Activated CD8-positive, alpha-beta T cell treated with anti-CD3 and anti-CD28 coated beads for 36 hours (primary cell): ENCODE measurements around the gene CCN2. TPM values are rescaled to one million over a fixed set of nuclear protein-coding genes. Genes with fewer than 3 reads are reported as not detected.

Experiments used
- ATAC-seq: fragments of 200-7000 bp; cut with Tn5 transposase; one replicate; pipeline ENCODE4 v1.10.0; 2021; ENCODE audit warnings: mild to moderate bottlenecking, moderate library complexity
- CTCF ChIA-PET: fragments of 350-600 bp; sonication (Branson Sonifier 250); formaldehyde crosslinking; loops from one replicate; lab custom pipeline; 2021; ENCODE audit warnings: antibody characterized with exemption; lab: Charles Lee
- POLR2A ChIA-PET: fragments of 350-600 bp; sonication (Branson Sonifier 250); formaldehyde crosslinking; loops from one replicate; lab custom pipeline; 2021; ENCODE audit warnings: antibody characterized with exemption; lab: Charles Lee
- DNase-seq: peaks from one replicate; pipeline ENCODE4 v3.0.0-alpha.2; 2020
- H3K27ac Mint-ChIP-seq: one replicate; pipeline ENCODE4 v1.8.0; 2021; ENCODE audit warnings: mild to moderate bottlenecking, mixed read lengths
- H3K27me3 Mint-ChIP-seq: one replicate; pipeline ENCODE4 v1.8.0; 2021; ENCODE audit warnings: mixed read lengths
- H3K36me3 Mint-ChIP-seq: one replicate; pipeline ENCODE4 v1.8.0; 2021; ENCODE audit warnings: low read depth, mixed read lengths
- H3K4me1 Mint-ChIP-seq: one replicate; pipeline ENCODE4 v1.8.0; 2021; ENCODE audit warnings: low read depth, mixed read lengths
- H3K4me3 Mint-ChIP-seq: one replicate; pipeline ENCODE4 v1.8.0; 2021; ENCODE audit warnings: mild to moderate bottlenecking, moderate library complexity, mixed read lengths
- H3K9me3 Mint-ChIP-seq: one replicate; pipeline ENCODE4 v1.8.0; 2021; ENCODE audit warnings: mixed read lengths
- intact Hi-C: fragments of 100-400 bp; cut with micrococcal nuclease; formaldehyde crosslinking; loops from one replicate; pipeline ENCODE4 v1.10.0; 2022
- total RNA-seq, 2 experiments: library from RNA; stranded (reverse); gene quantifications; one replicate each; pipeline ENCODE4 v1.2.3, GENCODE V29; 2021
- TF ChIP-seq, protein P1 (sequence below): fragments of 200-600 bp; IDR thresholded peaks from one replicate; pipeline ENCODE4 v1.8.0; 2022; ENCODE audit warnings: antibody characterized with exemption, mild to moderate bottlenecking

Gene CCN2
- total RNA-seq, 2 experiments from 2014 or later, result not detected

DNA sequence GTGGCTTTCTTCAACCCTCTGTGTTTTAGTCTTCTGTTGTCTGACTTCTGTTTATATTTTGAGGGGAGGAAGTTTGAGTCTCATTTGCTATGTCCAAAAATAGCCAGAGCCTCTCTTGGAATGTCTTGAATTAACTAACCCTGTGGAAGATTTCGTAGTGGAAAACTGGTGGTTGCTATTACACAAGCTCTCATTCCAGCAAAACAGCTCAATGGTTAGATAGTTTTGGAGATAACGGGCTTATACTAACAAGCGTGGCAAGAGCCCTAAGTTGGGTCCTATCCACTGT lies 1.6 kb downstream of the CCN2 start:
- ATAC-seq (no peak), DNase-seq (no peak)
- intact Hi-C loops, result no loop called here
- CTCF ChIA-PET, result interaction anchor here (1.3 to 2.3 kb wide), 2 partner anchors 19 to 35 kb away, joined by 4 to 8 read pairs; no protein-coding TSS in a partner anchor
- no peak overlapping the region for H3K4me3 Mint-ChIP-seq
- TF ChIP-seq, protein P1, sequence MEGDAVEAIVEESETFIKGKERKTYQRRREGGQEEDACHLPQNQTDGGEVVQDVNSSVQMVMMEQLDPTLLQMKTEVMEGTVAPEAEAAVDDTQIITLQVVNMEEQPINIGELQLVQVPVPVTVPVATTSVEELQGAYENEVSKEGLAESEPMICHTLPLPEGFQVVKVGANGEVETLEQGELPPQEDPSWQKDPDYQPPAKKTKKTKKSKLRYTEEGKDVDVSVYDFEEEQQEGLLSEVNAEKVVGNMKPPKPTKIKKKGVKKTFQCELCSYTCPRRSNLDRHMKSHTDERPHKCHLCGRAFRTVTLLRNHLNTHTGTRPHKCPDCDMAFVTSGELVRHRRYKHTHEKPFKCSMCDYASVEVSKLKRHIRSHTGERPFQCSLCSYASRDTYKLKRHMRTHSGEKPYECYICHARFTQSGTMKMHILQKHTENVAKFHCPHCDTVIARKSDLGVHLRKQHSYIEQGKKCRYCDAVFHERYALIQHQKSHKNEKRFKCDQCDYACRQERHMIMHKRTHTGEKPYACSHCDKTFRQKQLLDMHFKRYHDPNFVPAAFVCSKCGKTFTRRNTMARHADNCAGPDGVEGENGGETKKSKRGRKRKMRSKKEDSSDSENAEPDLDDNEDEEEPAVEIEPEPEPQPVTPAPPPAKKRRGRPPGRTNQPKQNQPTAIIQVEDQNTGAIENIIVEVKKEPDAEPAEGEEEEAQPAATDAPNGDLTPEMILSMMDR, result no peak
- H3K4me1 Mint-ChIP-seq, result peaks cover 10% of the 10 kb centered on the region
- POLR2A ChIA-PET, result no interaction called here
- no peak overlapping the region for H3K27ac Mint-ChIP-seq
- no peaks in the 10 kb centered on the region for H3K9me3 Mint-ChIP-seq
- peaks cover 66% of the 10 kb centered on the region for H3K27me3 Mint-ChIP-seq
- no peaks in the 10 kb centered on the region for H3K36me3 Mint-ChIP-seq

DNA sequence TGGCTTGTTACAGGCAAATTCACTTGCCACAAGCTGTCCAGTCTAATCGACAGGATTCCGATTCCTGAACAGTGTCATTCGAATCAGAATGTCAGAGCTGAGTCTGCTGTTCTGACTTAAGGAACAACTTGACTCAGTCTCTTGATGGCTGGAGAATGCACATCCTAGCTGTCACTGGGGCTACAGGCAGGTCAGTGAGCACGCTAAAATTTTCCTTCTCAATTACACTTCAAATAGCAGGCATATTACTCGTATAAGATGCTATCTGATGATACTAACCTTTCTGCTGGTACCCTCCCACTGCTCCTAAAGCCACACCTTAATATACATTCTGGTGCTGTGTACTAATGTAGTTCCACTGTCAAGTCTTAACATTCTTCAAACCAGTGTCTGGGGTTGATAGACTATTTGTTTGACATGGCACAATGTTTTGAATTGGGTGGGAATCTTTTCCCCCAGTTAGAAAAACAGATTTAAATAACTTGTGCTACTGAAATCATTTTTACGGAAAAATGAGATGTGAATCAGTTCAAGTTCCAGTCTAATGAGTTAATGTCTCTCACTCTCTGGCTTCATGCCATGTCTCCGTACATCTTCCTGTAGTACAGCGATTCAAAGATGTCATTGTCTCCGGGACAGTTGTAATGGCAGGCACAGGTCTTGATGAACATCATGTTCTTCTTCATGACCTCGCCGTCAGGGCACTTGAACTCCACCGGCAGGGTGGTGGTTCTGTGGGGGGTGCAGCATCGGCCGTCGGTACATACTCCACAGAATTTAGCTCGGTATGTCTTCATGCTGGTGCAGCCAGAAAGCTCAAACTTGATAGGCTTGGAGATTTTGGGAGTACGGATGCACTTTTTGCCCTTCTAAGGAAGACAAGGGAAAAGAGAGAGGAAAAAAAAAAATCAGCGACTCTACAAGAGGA lies 2.2 kb downstream of the CCN2 start:
- ChIA-PET CTCF (interaction anchor here (0.8 to 2.3 kb wide), 3 partner anchors 18 to 34 kb away, joined by 4 to 8 read pairs (median 4); no protein-coding TSS in a partner anchor), POLR2A (no interaction called here)
- ATAC-seq, result no peak
- no peak overlapping the region for H3K27ac Mint-ChIP-seq
- H3K4me3 Mint-ChIP-seq, result no peak overlapping the region
- peaks cover 10% of the 10 kb centered on the region for H3K4me1 Mint-ChIP-seq
- TF ChIP-seq, protein P1, result no peak
- no peaks in the 10 kb centered on the region for H3K36me3 Mint-ChIP-seq
- no peaks in the 10 kb centered on the region for H3K9me3 Mint-ChIP-seq
- intact Hi-C loops, result no loop called here
- peaks cover 64% of the 10 kb centered on the region for H3K27me3 Mint-ChIP-seq
- no peak for DNase-seq

DNA sequence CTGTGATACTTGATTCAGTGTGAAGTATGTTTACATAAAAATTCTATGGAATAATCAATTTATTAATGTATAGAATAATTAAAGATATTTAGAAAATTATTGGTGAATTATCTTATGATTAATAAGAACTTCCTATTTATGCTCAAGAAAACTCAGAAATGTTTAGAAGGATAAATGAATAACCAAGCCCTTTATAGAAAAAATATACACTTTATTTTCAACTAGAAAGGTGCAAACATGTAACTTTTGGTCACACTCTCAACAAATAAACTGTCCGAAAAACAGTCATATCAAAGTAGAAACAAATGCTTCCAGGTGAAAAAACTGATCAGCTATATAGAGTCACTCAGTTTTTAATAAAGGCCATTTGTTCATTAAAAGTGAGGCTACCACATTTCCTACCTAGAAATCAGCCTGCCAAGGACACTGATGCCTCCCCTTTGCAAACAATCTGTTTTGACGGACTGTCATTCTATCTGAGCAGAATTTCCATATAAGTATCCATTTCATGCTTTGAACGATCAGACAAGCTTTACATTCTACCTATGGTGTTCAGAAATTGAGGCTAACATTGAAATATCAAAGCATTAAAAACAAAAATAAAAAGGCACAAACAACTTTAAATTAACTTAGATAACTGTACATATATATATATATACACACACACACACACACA lies 3.0 kb downstream of the CCN2 start:
- H3K27me3 Mint-ChIP-seq, result peaks cover 59% of the 10 kb centered on the region
- H3K27ac Mint-ChIP-seq, result no peak overlapping the region
- intact Hi-C loops, result no loop called here
- POLR2A ChIA-PET, result no interaction called here
- DNase-seq (no peak), ATAC-seq (no peak)
- H3K4me1 Mint-ChIP-seq, result peaks cover 10% of the 10 kb centered on the region
- no peaks in the 10 kb centered on the region for H3K9me3 Mint-ChIP-seq
- no peak overlapping the region for H3K4me3 Mint-ChIP-seq
- no peaks in the 10 kb centered on the region for H3K36me3 Mint-ChIP-seq
- TF ChIP-seq, protein P1, result no peak
- CTCF ChIA-PET, result interaction anchor here (0.8 to 2.3 kb wide), 4 partner anchors 17 to 33 kb away, joined by 4 to 8 read pairs (median 4); no protein-coding TSS in a partner anchor

DNA sequence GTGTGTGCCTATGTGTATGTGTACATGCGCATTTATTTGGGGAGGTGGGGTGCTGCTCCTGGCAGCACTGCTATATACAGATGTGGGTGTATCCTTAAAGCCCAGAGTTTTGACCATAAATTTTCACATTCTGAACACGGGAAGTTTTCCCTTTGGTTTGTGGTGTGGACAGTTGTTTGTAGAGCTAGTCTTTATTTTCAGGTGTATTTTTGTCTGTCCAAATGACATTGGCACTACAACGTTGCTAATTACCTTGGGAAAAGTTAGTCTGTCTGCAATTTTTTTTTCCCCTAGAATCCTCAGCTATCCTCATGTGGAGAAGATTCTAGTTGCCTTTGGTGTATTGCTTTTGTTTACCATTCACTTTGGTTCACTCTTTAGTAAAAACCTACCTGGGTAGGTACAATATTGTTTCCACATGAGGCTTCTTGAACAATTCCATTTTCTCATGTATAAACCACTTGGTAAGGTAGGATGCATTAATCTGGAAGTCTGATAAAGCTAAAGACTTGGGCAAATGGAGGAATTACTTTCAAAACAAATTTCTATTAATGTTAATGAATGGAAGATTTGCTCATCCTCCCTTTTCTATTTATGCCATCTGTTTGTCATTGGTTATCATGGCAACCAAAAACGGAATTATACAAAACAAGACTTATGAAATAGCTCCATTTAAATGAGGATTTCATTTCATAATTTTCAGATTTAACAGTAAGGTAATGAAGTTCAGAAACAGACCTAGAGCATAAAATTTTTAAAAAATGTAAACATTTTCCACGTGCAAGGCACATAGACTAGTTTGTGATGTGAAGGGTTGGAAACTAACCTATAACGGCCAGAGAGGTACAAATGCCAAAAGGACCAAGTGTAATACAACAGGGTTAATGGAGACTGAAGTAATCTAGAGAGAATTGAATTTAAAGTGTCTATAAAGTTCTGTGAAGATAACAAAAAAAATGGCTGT lies 3.9 kb downstream of the CCN2 start:
- no peaks in the 10 kb centered on the region for H3K36me3 Mint-ChIP-seq
- H3K27ac Mint-ChIP-seq, result no peak overlapping the region
- CTCF ChIA-PET, result interaction anchor here (1.2 to 1.5 kb wide), 2 partner anchors 12 to 32 kb away, joined by 4 read pairs; no protein-coding TSS in a partner anchor
- DNase-seq (no peak), ATAC-seq (no peak)
- no peaks in the 10 kb centered on the region for H3K9me3 Mint-ChIP-seq
- peaks cover 10% of the 10 kb centered on the region for H3K4me1 Mint-ChIP-seq
- TF ChIP-seq, protein P1, result no peak
- POLR2A ChIA-PET, result no interaction called here
- no peak overlapping the region for H3K4me3 Mint-ChIP-seq
- intact Hi-C loops, result no loop called here
- peaks cover 52% of the 10 kb centered on the region for H3K27me3 Mint-ChIP-seq
